Fibroblast of skin of scalp (primary cell): ENCODE results near the gene SMYD4.

Source experiments
- DNase-seq: peaks from one replicate; pipeline ENCODE4 v3.0.0-alpha.2; 2013

The SMYD4 gene

GRCh38 chr17:1729966-1730325 is 99.8 kb downstream of the SMYD4 start:
- DNase-seq: no peak
